OCI-LY1 (cell line): ENCODE results near the gene FTO.

Source experiments
- CTCF ChIP-seq: fragments of 200-600 bp; sonication (generic), shearing (Covaris generic); IDR thresholded peaks from 2 replicates; pipeline ENCODE4 v1.5.1; 2017; ENCODE audit warnings: mild to moderate bottlenecking, antibody characterized with exemption, low read length, moderate library complexity, mixed read lengths
- EZH2 ChIP-seq: fragments of 200-600 bp; sonication (generic), shearing (Covaris generic); IDR thresholded peaks from 2 replicates; pipeline ENCODE4 v1.8.0; 2017; ENCODE audit warnings: borderline replicate concordance, mixed run types, mild to moderate bottlenecking, antibody characterized with exemption, low read length, moderate library complexity, mixed read lengths

- TF ChIP-seq CTCF (no peak), EZH2 (no peak)
These were observed 348.3 kb downstream of the FTO start for GRCh38 chr16:54052271-54052670.
